Peyer's patch (tissue), 4 donors: ENCODE data around the gene E2F4.

ENCODE experiments used
- POLR2A ChIP-seq, 2 donors: fragments of 450-650 bp; IDR thresholded peaks; one replicate each; pipeline ENCODE4 v1.5.1; 2017; ENCODE audit warnings: antibody characterized with exemption in 2 of 2, mild to moderate bottlenecking in 2 of 2, moderate library complexity in 2 of 2
- TF ChIP-seq, protein P1 (sequence below), 6 experiments: fragments of 450-650 bp in 4 of 6; fragments of 200-600 bp in 2 of 6; sonication (generic) in 1 of 6; IDR thresholded peaks; one replicate each; pipeline ENCODE4 v1.5.1; 2017 to 2019; ENCODE audit warnings: antibody characterized with exemption in 6 of 6, mild to moderate bottlenecking in 3 of 6, moderate library complexity in 1 of 6

DNA sequence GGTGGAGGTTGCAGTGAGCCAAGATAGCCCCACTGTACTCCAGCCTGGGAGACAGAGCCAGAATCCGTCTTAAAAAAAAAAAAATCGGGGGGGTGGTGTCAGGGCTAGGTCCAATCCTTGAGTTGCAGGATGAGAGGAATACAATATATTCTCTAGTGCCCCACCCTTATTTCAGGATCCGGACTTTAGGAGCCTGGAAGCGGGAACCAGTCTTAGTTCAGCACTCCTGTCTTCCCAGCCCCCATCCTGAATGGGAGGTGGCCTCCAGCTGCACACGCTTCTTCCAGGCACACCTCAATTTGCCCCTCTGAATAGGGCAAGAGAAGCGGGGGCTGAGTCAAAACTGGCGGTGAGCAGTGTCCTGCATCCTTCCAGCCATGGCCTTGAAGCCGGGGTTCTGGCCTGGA is 53.7 kb downstream of the E2F4 start:
- TF ChIP-seq, protein P1, sequence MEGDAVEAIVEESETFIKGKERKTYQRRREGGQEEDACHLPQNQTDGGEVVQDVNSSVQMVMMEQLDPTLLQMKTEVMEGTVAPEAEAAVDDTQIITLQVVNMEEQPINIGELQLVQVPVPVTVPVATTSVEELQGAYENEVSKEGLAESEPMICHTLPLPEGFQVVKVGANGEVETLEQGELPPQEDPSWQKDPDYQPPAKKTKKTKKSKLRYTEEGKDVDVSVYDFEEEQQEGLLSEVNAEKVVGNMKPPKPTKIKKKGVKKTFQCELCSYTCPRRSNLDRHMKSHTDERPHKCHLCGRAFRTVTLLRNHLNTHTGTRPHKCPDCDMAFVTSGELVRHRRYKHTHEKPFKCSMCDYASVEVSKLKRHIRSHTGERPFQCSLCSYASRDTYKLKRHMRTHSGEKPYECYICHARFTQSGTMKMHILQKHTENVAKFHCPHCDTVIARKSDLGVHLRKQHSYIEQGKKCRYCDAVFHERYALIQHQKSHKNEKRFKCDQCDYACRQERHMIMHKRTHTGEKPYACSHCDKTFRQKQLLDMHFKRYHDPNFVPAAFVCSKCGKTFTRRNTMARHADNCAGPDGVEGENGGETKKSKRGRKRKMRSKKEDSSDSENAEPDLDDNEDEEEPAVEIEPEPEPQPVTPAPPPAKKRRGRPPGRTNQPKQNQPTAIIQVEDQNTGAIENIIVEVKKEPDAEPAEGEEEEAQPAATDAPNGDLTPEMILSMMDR (IDR thresholded peaks at IDR 0.05), result no peak
- no peak for TF ChIP-seq POLR2A (IDR thresholded peaks at IDR 0.05)
